ENCODE results near the gene SPOP.

Gene SPOP

GRCh38 chr17:49638818-49639217, 39.1 kb downstream of the SPOP start:
- no peak for TF ChIP-seq CTCF (IDR thresholded peaks at IDR 0.05; ENCODE audit: low read depth, low read length, missing control alignments)
- no peak for DNase-seq (ENCODE audit: extremely low read depth, low read depth)
- H3K4me3 ChIP-seq (replicated peaks; ENCODE audit: low read depth, low read length): no peak overlapping the region

- TF ChIP-seq CTCF (IDR thresholded peaks at IDR 0.05; ENCODE audit: low read depth, low read length, missing control alignments): no peak
- H3K4me3 ChIP-seq (replicated peaks; ENCODE audit: low read depth, low read length): no peak overlapping the region
- no peak for DNase-seq (ENCODE audit: extremely low read depth, low read depth)
Observed at GRCh38 chr17:49637739-49638138, 40.2 kb downstream of the SPOP start.

- no peak for DNase-seq (ENCODE audit: extremely low read depth, low read depth)
- no peak overlapping the region for H3K4me3 ChIP-seq (replicated peaks; ENCODE audit: low read depth, low read length)
- no peak for TF ChIP-seq CTCF (IDR thresholded peaks at IDR 0.05; ENCODE audit: low read depth, low read length, missing control alignments)
Observed at GRCh38 chr17:49637050-49637449, 40.8 kb downstream of the SPOP start.

GRCh38 chr17:49635121-49635520, 42.8 kb downstream of the SPOP start:
- TF ChIP-seq CTCF (IDR thresholded peaks at IDR 0.05; ENCODE audit: low read depth, low read length, missing control alignments): no peak
- no peak for DNase-seq (ENCODE audit: extremely low read depth, low read depth)
- H3K4me3 ChIP-seq (replicated peaks; ENCODE audit: low read depth, low read length): no peak overlapping the region

GRCh38 chr17:49634485-49634860, 43.4 kb downstream of the SPOP start:
- DNase-seq (ENCODE audit: extremely low read depth, low read depth): no peak
- H3K4me3 ChIP-seq (replicated peaks; ENCODE audit: low read depth, low read length): no peak overlapping the region
- TF ChIP-seq CTCF (IDR thresholded peaks at IDR 0.05; ENCODE audit: low read depth, low read length, missing control alignments): no peak

GRCh38 chr17:49633762-49634484, 44.0 kb downstream of the SPOP start:
- no peak for DNase-seq (ENCODE audit: extremely low read depth, low read depth)
- H3K4me3 ChIP-seq (replicated peaks; ENCODE audit: low read depth, low read length): no peak overlapping the region
- no peak for TF ChIP-seq CTCF (IDR thresholded peaks at IDR 0.05; ENCODE audit: low read depth, low read length, missing control alignments)

GRCh38 chr17:49633250-49633649, 44.6 kb downstream of the SPOP start:
- no peak overlapping the region for H3K4me3 ChIP-seq (replicated peaks; ENCODE audit: low read depth, low read length)
- no peak for TF ChIP-seq CTCF (IDR thresholded peaks at IDR 0.05; ENCODE audit: low read depth, low read length, missing control alignments)
- DNase-seq (ENCODE audit: extremely low read depth, low read depth): no peak
